Chondrocyte (in vitro differentiated cells): ENCODE data around the gene PIGN. TPM values are rescaled to one million over a fixed set of nuclear protein-coding genes. Genes with fewer than 3 reads are reported as not detected.

Source experiments
- DNase-seq: peaks from one replicate; pipeline ENCODE4 v3.0.0; 2021; ENCODE audit warnings: mixed read lengths, low spot score
- H3K27ac Mint-ChIP-seq: one replicate; pipeline ENCODE4 v1.8.0; 2021; ENCODE audit warnings: mild to moderate bottlenecking, moderate library complexity, mixed read lengths; ENCODE audit not compliant: unreplicated experiment
- H3K27me3 Mint-ChIP-seq: 2 replicates; pipeline ENCODE4 v1.8.0; 2021; ENCODE audit warnings: low read depth, mixed read lengths
- H3K36me3 Mint-ChIP-seq: 2 replicates; pipeline ENCODE4 v1.8.0; 2021; ENCODE audit warnings: low read depth, mixed read lengths
- H3K4me1 Mint-ChIP-seq: 2 replicates; pipeline ENCODE4 v1.8.0; 2021; ENCODE audit warnings: low read depth, mild to moderate bottlenecking, mixed read lengths
- H3K4me3 Mint-ChIP-seq: one replicate; pipeline ENCODE4 v1.8.0; 2021; ENCODE audit warnings: mild to moderate bottlenecking, moderate library complexity, mixed read lengths; ENCODE audit not compliant: unreplicated experiment
- H3K9me3 Mint-ChIP-seq: 2 replicates; pipeline ENCODE4 v1.8.0; 2021; ENCODE audit warnings: low read depth, mixed read lengths
- CTCF ChIP-seq: fragments of 200-600 bp; sonication (generic); IDR thresholded peaks from 2 replicates; pipeline ENCODE4 v1.5.0; 2021; ENCODE audit warnings: antibody characterized with exemption, mild to moderate bottlenecking, moderate library complexity
- total RNA-seq: library from RNA; stranded (reverse); gene quantifications from 3 replicates; pipeline ENCODE4 v1.2.1, GENCODE V29; 2021

The PIGN gene
- total RNA-seq, 1 donor from 2014 or later = 27.3 TPM

GRCh38 chr18:62081761-62082294 is 105.0 kb downstream of the PIGN start:
- H3K4me3 Mint-ChIP-seq = no peak overlapping the region
- no peaks in the 10 kb centered on the region for H3K9me3 Mint-ChIP-seq
- TF ChIP-seq CTCF = no peak
- no peak for DNase-seq
- H3K27me3 Mint-ChIP-seq = no peaks in the 10 kb centered on the region
- peaks cover 7% of the 10 kb centered on the region for H3K36me3 Mint-ChIP-seq
- peaks cover 2% of the 10 kb centered on the region for H3K4me1 Mint-ChIP-seq
- H3K27ac Mint-ChIP-seq = no peak overlapping the region

- peaks cover 2% of the 10 kb centered on the region for H3K4me1 Mint-ChIP-seq
- DNase-seq = no peak
- H3K4me3 Mint-ChIP-seq = no peak overlapping the region
- H3K36me3 Mint-ChIP-seq = peaks cover 4% of the 10 kb centered on the region
- H3K27ac Mint-ChIP-seq = no peak overlapping the region
- H3K9me3 Mint-ChIP-seq = no peaks in the 10 kb centered on the region
- H3K27me3 Mint-ChIP-seq = no peaks in the 10 kb centered on the region
- TF ChIP-seq CTCF = no peak
Measured at GRCh38 chr18:62081248-62081647, 105.6 kb downstream of the PIGN start.

GRCh38 chr18:62080172-62080900 is 106.5 kb downstream of the PIGN start:
- H3K4me3 Mint-ChIP-seq = no peak overlapping the region
- no peaks in the 10 kb centered on the region for H3K9me3 Mint-ChIP-seq
- H3K4me1 Mint-ChIP-seq = peaks cover 2% of the 10 kb centered on the region
- no peaks in the 10 kb centered on the region for H3K27me3 Mint-ChIP-seq
- H3K36me3 Mint-ChIP-seq = peaks cover 1% of the 10 kb centered on the region
- no peak for TF ChIP-seq CTCF
- no peak overlapping the region for H3K27ac Mint-ChIP-seq
- no peak for DNase-seq

GRCh38 chr18:62073461-62074281 is 113.2 kb downstream of the PIGN start:
- no peaks in the 10 kb centered on the region for H3K4me1 Mint-ChIP-seq
- no peak overlapping the region for H3K4me3 Mint-ChIP-seq
- no peak for TF ChIP-seq CTCF
- no peak for DNase-seq
- no peaks in the 10 kb centered on the region for H3K9me3 Mint-ChIP-seq
- H3K27ac Mint-ChIP-seq = no peak overlapping the region
- H3K36me3 Mint-ChIP-seq = peaks cover 2% of the 10 kb centered on the region
- no peaks in the 10 kb centered on the region for H3K27me3 Mint-ChIP-seq

- no peaks in the 10 kb centered on the region for H3K4me1 Mint-ChIP-seq
- no peaks in the 10 kb centered on the region for H3K27me3 Mint-ChIP-seq
Measured at GRCh38 chr18:62072370-62072769, 114.5 kb downstream of the PIGN start.

More at GRCh38 chr18:62072370-62072769, 114.5 kb downstream of the PIGN start:
- Mint-ChIP-seq H3K27ac (no peak overlapping the region), H3K36me3 (peaks cover 3% of the 10 kb centered on the region), H3K9me3 (peaks cover 6% of the 10 kb centered on the region), H3K4me3 (no peak overlapping the region)
- TF ChIP-seq CTCF = no peak
- no peak for DNase-seq
